Activated CD4-positive, alpha-beta T cell treated with anti-CD3 and anti-CD28 coated beads for 24 hours (primary cell): ENCODE results near the gene PAX8.
A peak's percentile ranks its signal among the peaks of the same experiment; 100 is the strongest.

Experiments
- DNase-seq, 2 donors: peaks; one replicate each; pipeline ENCODE4 v3.0.0-alpha.2; 2020; ENCODE audit warnings: low read depth in 2 of 2

The PAX8 gene

GRCh38 chr2:113236367-113237159, 42.2 kb downstream of the PAX8 start:
- DNase-seq: no peak

GRCh38 chr2:113235347-113236226, 43.1 kb downstream of the PAX8 start:
- DNase-seq: peak; percentile 53 to 59

- no peak for DNase-seq
These were observed 43.9 kb downstream of the PAX8 start for GRCh38 chr2:113234721-113235346.

- no peak for DNase-seq
These were observed 44.8 kb downstream of the PAX8 start for GRCh38 chr2:113233593-113234550.

GRCh38 chr2:113232740-113233139, 46.0 kb downstream of the PAX8 start:
- DNase-seq: no peak

GRCh38 chr2:113232123-113232522, 46.6 kb downstream of the PAX8 start:
- no peak for DNase-seq

GRCh38 chr2:113231064-113231463, 47.7 kb downstream of the PAX8 start:
- DNase-seq: no peak

GRCh38 chr2:113230531-113230930, 48.2 kb downstream of the PAX8 start:
- DNase-seq: no peak

GRCh38 chr2:113229795-113230194, 48.9 kb downstream of the PAX8 start:
- no peak for DNase-seq

- DNase-seq: no peak
These were observed 49.6 kb downstream of the PAX8 start for GRCh38 chr2:113228991-113229716.

- no peak for DNase-seq
These were observed 50.4 kb downstream of the PAX8 start for GRCh38 chr2:113228351-113228750.

GRCh38 chr2:113227698-113228097, 51.0 kb downstream of the PAX8 start:
- no peak for DNase-seq

- no peak for DNase-seq
These were observed 51.4 kb downstream of the PAX8 start for GRCh38 chr2:113227290-113227689.

GRCh38 chr2:113226462-113226861, 52.3 kb downstream of the PAX8 start:
- DNase-seq: no peak

GRCh38 chr2:113225263-113226259, 53.2 kb downstream of the PAX8 start:
- DNase-seq: no peak

GRCh38 chr2:113224647-113225236, 54.0 kb downstream of the PAX8 start:
- DNase-seq: no peak

- no peak for DNase-seq
These were observed 54.9 kb downstream of the PAX8 start for GRCh38 chr2:113223813-113224212.

- no peak for DNase-seq
These were observed 56.9 kb downstream of the PAX8 start for GRCh38 chr2:113221846-113222245.
